Left ventricle myocardium inferior (tissue), 1 donor: Measurements from ENCODE around the gene CD93. TPM values are rescaled to one million over a fixed set of nuclear protein-coding genes. Genes with fewer than 3 reads are reported as not detected.

Experiments used
- DNase-seq: peaks from one replicate; pipeline ENCODE4 v3.0.0-alpha.2; 2020
- H3K27ac ChIP-seq: fragments of 200-600 bp; replicated peaks from 2 replicates; pipeline ENCODE4 v1.8.0; 2021
- H3K27me3 ChIP-seq: fragments of 200-600 bp; 2 replicates; pipeline ENCODE4 v1.8.0; 2021; ENCODE audit warnings: low read depth
- H3K36me3 ChIP-seq: fragments of 200-600 bp; 2 replicates; pipeline ENCODE4 v1.8.0; 2021
- H3K4me1 ChIP-seq: fragments of 200-600 bp; 2 replicates; pipeline ENCODE4 v1.8.0; 2021
- H3K4me3 ChIP-seq: fragments of 200-600 bp; 2 replicates; pipeline ENCODE4 v1.8.0; 2021; ENCODE audit warnings: mild to moderate bottlenecking, moderate library complexity
- H3K9me3 ChIP-seq: fragments of 200-600 bp; replicated peaks from 2 replicates; pipeline ENCODE4 v1.8.0; 2021
- intact Hi-C: fragments of 100-400 bp; cut with micrococcal nuclease; formaldehyde crosslinking; loops from one replicate; pipeline ENCODE4 v1.11.0; 2022
- total RNA-seq: library from RNA; stranded (reverse); fragmentation: NEBNext Ultra II Directional; extraction: Animal tissue kit (Norgen Biotek cat#: 25700); gene quantifications from one replicate; pipeline ENCODE4 v1.2.1, GENCODE V29; 2021
- TF ChIP-seq, protein P1 (sequence below): fragments of 200-600 bp; IDR thresholded peaks from 2 replicates; pipeline ENCODE4 v1.8.0; 2021; ENCODE audit warnings: antibody characterized with exemption, mild to moderate bottlenecking, borderline replicate concordance
- donor health status: DM: no; HTN: yes; CAD: no; lungs with severe emphysema.

CD93 gene
- total RNA-seq, 1 donor from 2014 or later: 35.7 TPM

DNA sequence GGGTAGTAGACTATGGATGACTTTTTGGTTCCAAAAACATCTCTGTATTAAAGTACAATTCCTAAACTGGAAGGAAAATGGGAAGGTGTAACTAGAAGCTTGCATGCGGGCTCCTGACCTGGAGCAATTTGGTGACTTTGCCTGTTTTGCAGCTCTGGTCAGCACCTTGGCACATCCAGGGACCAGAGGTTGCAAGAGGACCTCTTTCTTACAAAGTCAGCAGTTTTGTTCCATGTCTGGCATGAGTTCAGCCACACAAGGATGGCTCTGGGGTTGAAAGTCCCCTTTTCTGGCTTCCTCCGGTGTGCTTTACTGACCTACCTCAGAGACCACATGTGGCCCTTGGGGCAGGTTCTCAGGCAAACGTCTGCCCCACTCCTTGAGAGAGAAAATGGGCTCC, 22.7 kb upstream of the CD93 start:
- peaks cover 45% of the 10 kb centered on the region for H3K4me1 ChIP-seq

DNA sequence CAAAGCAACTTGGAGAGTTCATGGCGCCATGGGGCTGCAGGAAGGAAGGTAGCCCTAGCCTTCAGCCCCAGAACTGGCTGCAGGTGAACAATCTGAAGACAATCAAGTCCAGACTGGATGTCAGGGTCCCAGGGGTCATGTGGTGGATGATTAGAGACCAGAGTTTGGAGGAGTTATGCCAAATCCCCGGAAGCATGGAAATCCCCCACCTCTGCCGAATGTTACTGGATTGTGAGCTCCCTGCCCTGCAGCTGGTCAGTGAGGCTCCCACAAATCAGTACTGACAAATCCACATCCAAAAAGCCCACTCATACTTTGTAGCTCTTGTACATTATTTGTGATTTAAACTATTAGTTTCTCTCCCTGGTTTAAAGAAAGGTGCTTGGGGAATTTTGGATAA, 21.3 kb upstream of the CD93 start:
- Histone ChIP-seq H3K9me3 (no peaks in the 10 kb centered on the region), H3K27ac (peak overlapping the region; percentile 88), H3K4me3 (no peak overlapping the region), H3K36me3 (no peaks in the 10 kb centered on the region), H3K4me1 (peaks cover 52% of the 10 kb centered on the region), H3K27me3 (no peaks in the 10 kb centered on the region)
- TF ChIP-seq, protein P1, sequence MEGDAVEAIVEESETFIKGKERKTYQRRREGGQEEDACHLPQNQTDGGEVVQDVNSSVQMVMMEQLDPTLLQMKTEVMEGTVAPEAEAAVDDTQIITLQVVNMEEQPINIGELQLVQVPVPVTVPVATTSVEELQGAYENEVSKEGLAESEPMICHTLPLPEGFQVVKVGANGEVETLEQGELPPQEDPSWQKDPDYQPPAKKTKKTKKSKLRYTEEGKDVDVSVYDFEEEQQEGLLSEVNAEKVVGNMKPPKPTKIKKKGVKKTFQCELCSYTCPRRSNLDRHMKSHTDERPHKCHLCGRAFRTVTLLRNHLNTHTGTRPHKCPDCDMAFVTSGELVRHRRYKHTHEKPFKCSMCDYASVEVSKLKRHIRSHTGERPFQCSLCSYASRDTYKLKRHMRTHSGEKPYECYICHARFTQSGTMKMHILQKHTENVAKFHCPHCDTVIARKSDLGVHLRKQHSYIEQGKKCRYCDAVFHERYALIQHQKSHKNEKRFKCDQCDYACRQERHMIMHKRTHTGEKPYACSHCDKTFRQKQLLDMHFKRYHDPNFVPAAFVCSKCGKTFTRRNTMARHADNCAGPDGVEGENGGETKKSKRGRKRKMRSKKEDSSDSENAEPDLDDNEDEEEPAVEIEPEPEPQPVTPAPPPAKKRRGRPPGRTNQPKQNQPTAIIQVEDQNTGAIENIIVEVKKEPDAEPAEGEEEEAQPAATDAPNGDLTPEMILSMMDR: no peak
- DNase-seq: no peak
- intact Hi-C loops: no loop called here

More for the DNA sequence above, 22.7 kb upstream of the CD93 start:
- no peak overlapping the region for H3K4me3 ChIP-seq
- intact Hi-C loops: no loop called here
- TF ChIP-seq, protein P1: no peak
- no peak for DNase-seq
- no peak overlapping the region for H3K27ac ChIP-seq
- no peaks in the 10 kb centered on the region for H3K9me3 ChIP-seq
- H3K27me3 ChIP-seq: no peaks in the 10 kb centered on the region
- no peaks in the 10 kb centered on the region for H3K36me3 ChIP-seq

DNA sequence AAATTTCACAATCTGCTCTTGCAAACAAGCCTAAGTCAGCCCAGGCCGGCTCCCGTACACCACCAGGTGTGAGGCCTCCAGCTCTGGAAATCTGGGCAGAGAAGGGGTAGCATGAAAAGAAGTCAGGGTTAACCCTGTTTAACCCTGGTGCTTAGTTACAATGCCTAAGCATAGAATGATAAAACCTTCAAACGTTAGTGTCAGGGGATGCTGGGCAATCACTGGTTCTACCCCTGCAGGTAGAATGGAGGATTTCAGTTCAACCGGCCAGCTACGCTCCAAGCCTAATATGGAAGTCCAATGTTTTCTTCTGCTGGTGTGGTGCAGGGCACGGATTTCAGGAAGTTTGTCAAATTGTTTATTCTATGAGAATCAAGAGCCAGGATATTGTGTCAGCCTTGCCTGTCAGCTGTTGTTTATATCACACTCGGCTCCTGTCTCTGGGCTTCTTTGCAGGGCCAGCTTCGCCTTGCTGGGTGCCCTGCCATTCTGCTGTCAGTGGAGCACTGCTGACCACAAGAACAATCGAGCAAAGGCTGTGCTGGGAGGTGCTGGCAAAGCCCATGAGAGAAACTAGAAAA, 20.2 kb upstream of the CD93 start:
- intact Hi-C loops: no loop called here
- no peak overlapping the region for H3K4me3 ChIP-seq
- no peaks in the 10 kb centered on the region for H3K27me3 ChIP-seq
- H3K4me1 ChIP-seq: peaks cover 61% of the 10 kb centered on the region
- H3K36me3 ChIP-seq: no peaks in the 10 kb centered on the region
- peak overlapping the region; percentile 88 for H3K27ac ChIP-seq
- no peaks in the 10 kb centered on the region for H3K9me3 ChIP-seq
- TF ChIP-seq, protein P1: peak; percentile 30
- no peak for DNase-seq

DNA sequence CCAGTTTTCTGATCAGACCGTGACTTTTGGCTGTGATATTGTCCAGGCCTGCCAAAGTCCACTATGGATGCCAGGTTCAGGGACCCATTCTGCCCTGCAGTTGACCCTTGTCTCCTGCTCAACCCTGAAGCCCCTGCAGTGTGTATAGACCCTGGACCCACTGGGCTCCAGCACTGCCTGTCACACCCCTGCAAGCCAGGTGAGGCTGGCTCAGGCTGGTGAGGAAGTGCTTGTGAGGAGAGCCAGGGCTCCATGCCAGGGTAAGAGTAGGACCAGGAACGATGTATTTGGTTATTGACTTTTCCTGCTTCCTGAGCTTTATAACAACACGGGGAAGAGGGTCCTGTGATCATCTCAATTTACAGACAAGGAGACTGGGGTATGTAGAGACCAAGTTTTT, 19.1 kb upstream of the CD93 start:
- no peak for DNase-seq
- Histone ChIP-seq H3K4me3 (no peak overlapping the region), H3K9me3 (no peaks in the 10 kb centered on the region), H3K4me1 (peaks cover 61% of the 10 kb centered on the region), H3K27me3 (no peaks in the 10 kb centered on the region), H3K27ac (peak overlapping the region; percentile 88), H3K36me3 (no peaks in the 10 kb centered on the region)
- TF ChIP-seq, protein P1: no peak
- intact Hi-C loops: no loop called here

DNA sequence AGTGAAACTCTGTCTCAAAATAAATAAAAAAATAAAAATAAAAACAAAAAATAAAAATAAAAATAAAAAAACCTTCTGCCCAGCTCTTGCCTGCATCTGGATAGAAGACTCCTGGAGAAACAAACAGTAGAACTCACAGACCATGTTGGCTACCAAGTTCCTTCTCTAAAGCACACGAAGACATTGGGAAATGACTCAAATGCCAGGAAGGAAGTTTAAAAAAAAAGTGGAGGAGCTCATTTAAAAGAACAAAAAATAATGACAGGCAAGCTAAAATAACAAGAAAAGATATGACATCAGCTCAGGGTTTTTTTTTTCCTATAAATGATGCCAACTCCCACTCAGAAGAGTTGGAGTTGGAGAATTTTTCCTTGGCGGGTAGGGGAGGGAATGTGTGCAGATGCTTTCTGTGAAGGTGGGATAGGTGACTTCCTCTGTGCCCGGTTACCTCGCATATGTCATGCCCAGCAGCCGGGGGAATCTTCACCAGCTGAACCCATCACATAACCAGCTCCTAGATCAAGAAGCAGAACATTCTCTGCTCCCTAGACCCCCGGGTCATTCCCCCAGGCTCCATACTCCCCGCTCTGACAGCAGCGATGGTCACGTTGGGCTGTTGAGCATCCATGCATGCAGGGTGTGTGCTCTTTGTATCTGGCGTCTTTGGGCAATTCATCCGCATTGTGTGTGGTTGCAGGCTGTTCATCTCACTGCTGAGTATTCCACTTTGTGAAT, 17.3 kb upstream of the CD93 start:
- H3K9me3 ChIP-seq: no peaks in the 10 kb centered on the region
- intact Hi-C loops: no loop called here
- H3K27ac ChIP-seq: peak overlapping the region; percentile 88
- H3K4me3 ChIP-seq: no peak overlapping the region
- H3K4me1 ChIP-seq: peaks cover 61% of the 10 kb centered on the region
- TF ChIP-seq, protein P1: no peak
- H3K36me3 ChIP-seq: no peaks in the 10 kb centered on the region
- no peak for DNase-seq
- no peaks in the 10 kb centered on the region for H3K27me3 ChIP-seq
